Right lobe of liver (tissue), 6 donors: ENCODE results near the gene AGA. TPM values are rescaled to one million over a fixed set of nuclear protein-coding genes. Genes with fewer than 3 reads are reported as not detected.
A peak's percentile ranks its signal among the peaks of the same experiment; 100 is the strongest.

Source experiments
- ATAC-seq, 4 donors: fragments of 200-7000 bp; cut with Tn5 transposase; one replicate each; pipeline ENCODE4 v1.9.1; 2020; ENCODE audit warnings: mild to moderate bottlenecking in 4 of 4, moderate library complexity in 4 of 4
- DNase-seq, 3 donors: peaks; one replicate each; pipeline ENCODE4 v3.0.0-alpha.2; 2020
- H3K27ac ChIP-seq, 3 donors: fragments of 200-600 bp; one replicate each; pipeline ENCODE4 v1.8.0; 2022
- H3K27me3 ChIP-seq, 2 donors: fragments of 200-600 bp; one replicate each; pipeline ENCODE4 v1.8.0; 2022
- H3K36me3 ChIP-seq, 4 donors: fragments of 200-600 bp; sonication (generic) in 1 of 4; one replicate each; pipeline versions ENCODE4 v1.5.1 to v1.8.0; 2017 to 2022; ENCODE audit warnings: control low read depth in 1 of 4
- H3K4me1 ChIP-seq, 4 donors: fragments of 200-600 bp; sonication (generic) in 1 of 4; one replicate each; pipeline versions ENCODE4 v1.5.1 to v1.8.0; 2017 to 2022; ENCODE audit warnings: control low read depth in 1 of 4
- H3K4me3 ChIP-seq, 3 donors: fragments of 200-600 bp; one replicate each; pipeline ENCODE4 v1.8.0; 2022
- H3K9me3 ChIP-seq, 4 donors: fragments of 200-600 bp; sonication (generic) in 1 of 4; one replicate each; pipeline versions ENCODE4 v1.5.1 to v1.8.0; 2017 to 2022; ENCODE audit warnings: control low read depth in 1 of 4
- CTCF ChIP-seq, 4 donors: fragments of 200-600 bp in 3 of 4; fragments of 450-650 bp in 1 of 4; IDR thresholded peaks; one replicate each; pipeline versions ENCODE4 v1.5.1 to v1.8.0; 2016 to 2022; ENCODE audit warnings: antibody characterized with exemption in 4 of 4, mild to moderate bottlenecking in 2 of 4
- POLR2A ChIP-seq: fragments of 450-650 bp; IDR thresholded peaks from one replicate; pipeline ENCODE4 v1.6.1; 2017; ENCODE audit warnings: antibody characterized with exemption, mild to moderate bottlenecking
- WGBS: methylation state at CpG from one replicate; pipeline ENCODE4 v1.1.6; 2018; ENCODE audit warnings: low coverage, low lambda C conversion rate; ENCODE audit not compliant: insufficient coverage; ENCODE audit errors: missing lambda C conversion rate; 5-methylcytosine and 5-hydroxymethylcytosine counted together
- intact Hi-C, 2 donors: fragments of 100-400 bp; cut with DNase I; formaldehyde crosslinking; loops; one replicate each; pipeline versions ENCODE4 v1.11.2 to v1.14.1; 2022
- total RNA-seq, 6 experiments: library from RNA; depleted of rRNA in 2 of 6; stranded (reverse); fragments of >200 nt in 2 of 6; fragmentation: NEBNext Ultra II Directional in 3 of 6; extraction: Animal tissue kit (Norgen Biotek cat#: 25700) in 3 of 6; gene quantifications; one replicate each; pipeline versions ENCODE4 v1.1.0 to v1.2.4, GENCODE V29; 2016 to 2023
- donor health status: DM: no; HTN: yes; CAD: no.
- donor health status: DM: no; HTN: no; CAD: no.
- donor health status: DM: no; HTN: no; CAD: no.
- donor health status: DM: no; HTN: yes; CAD: no.
- donor health status: DM: no; HTN: yes; CAD: no.

Gene AGA
- total RNA-seq, 6 experiments from 2014 or later = 15.9 to 26.8 (median 21.5) TPM

GRCh38 chr4:177384856-177385397, 57.3 kb downstream of the AGA start:
- DNase-seq (no peak), ATAC-seq (peak in 3 of 4 donors; percentile 57 to 87 (median 58))
- no peaks in the 10 kb centered on the region for H3K4me1 ChIP-seq
- TF ChIP-seq POLR2A (no peak), CTCF (IDR thresholded peaks at IDR 0.05) (no peak)
- intact Hi-C loops = no loop called here
- H3K27me3 ChIP-seq = no peaks in the 10 kb centered on the region
- no peaks in the 10 kb centered on the region for H3K9me3 ChIP-seq
- no peaks in the 10 kb centered on the region for H3K36me3 ChIP-seq
- H3K27ac ChIP-seq = no peak overlapping the region
- 38% methylated on average over 4 of the region's 4 CpGs for WGBS
- H3K4me3 ChIP-seq = no peak overlapping the region

GRCh38 chr4:177381762-177382310, 60.4 kb downstream of the AGA start:
- H3K4me3 ChIP-seq = no peak overlapping the region
- intact Hi-C loops = no loop called here
- H3K4me1 ChIP-seq = no peaks in the 10 kb centered on the region
- no peaks in the 10 kb centered on the region for H3K27me3 ChIP-seq
- no peak overlapping the region for H3K27ac ChIP-seq
- no peaks in the 10 kb centered on the region for H3K9me3 ChIP-seq
- H3K36me3 ChIP-seq = no peaks in the 10 kb centered on the region
- peak in 1 of 4 donors; percentile 35 for ATAC-seq
- WGBS = 95% methylated on average over 4 of the region's 13 CpGs
- no peak for DNase-seq
- TF ChIP-seq POLR2A (no peak), CTCF (IDR thresholded peaks at IDR 0.05) (no peak)

Other genes starting within 250 kb of the AGA start
- gene NEIL3, start 132.6 kb downstream of the AGA start, total RNA-seq = 1 to 10 TPM in 1 of 6 experiments, under 1 TPM in 3, not detected in 2; 0.13 to 2.3 (median 0.63) TPM